ENCODE results near the gene RUNX2.

DNA sequence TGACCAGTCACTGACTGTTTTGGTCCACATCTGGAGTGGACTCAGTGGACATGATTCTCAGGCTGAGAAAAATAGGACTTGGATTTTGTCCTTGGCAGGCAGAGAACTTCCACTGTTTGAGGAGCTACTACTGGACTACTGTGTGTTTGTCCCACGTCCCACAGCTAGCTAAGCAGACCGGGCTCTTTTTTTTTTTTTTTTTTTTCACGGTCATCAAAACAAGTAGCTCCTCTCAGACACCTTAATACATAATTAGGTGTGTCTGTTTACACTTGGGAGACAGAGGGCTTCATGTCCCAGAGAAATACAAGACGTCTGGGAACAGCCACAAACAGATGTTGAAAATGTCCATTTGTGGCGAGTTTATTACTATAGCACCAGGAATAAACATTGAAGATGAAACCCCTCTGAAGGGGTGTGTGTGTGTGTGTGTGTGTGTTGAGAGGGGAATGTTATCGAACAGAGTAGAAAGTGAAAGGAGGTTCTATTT lies 204.6 kb downstream of the RUNX2 start:
- TF ChIP-seq YY1 (tag by site-specific recombination; IDR thresholded peaks at IDR 0.05) = no peak
- TF ChIP-seq, protein P1, sequence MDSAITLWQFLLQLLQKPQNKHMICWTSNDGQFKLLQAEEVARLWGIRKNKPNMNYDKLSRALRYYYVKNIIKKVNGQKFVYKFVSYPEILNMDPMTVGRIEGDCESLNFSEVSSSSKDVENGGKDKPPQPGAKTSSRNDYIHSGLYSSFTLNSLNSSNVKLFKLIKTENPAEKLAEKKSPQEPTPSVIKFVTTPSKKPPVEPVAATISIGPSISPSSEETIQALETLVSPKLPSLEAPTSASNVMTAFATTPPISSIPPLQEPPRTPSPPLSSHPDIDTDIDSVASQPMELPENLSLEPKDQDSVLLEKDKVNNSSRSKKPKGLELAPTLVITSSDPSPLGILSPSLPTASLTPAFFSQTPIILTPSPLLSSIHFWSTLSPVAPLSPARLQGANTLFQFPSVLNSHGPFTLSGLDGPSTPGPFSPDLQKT (IDR thresholded peaks at IDR 0.05; ENCODE audit: borderline replicate concordance, low read depth, low read length) = no peak
- no peak for TF ChIP-seq HOXC10 (CRISPR knock-in tag; IDR thresholded peaks at IDR 0.05)
- TF ChIP-seq ZNF302 (tag by site-specific recombination; IDR thresholded peaks at IDR 0.05; ENCODE audit: low read depth) = no peak
